Stimulated activated CD4-positive, alpha-beta T cell treated with anti-CD3 and anti-CD28 coated beads, Interleukin-1b, Interleukin-23, amount 100 ng/mL, for 1 hour (primary cell): ENCODE data around the gene WHAMM.
"Not testable (repeated sequence)": the region's sequence is repeated elsewhere in the genome, so short reads cannot be mapped to it uniquely, and the experiment has no call there.

ENCODE experiments used
- DNase-seq, 2 donors: peaks; one replicate each; pipeline ENCODE4 v3.0.0-alpha.2; 2020; ENCODE audit warnings: low read depth in 2 of 2

Gene WHAMM

DNA sequence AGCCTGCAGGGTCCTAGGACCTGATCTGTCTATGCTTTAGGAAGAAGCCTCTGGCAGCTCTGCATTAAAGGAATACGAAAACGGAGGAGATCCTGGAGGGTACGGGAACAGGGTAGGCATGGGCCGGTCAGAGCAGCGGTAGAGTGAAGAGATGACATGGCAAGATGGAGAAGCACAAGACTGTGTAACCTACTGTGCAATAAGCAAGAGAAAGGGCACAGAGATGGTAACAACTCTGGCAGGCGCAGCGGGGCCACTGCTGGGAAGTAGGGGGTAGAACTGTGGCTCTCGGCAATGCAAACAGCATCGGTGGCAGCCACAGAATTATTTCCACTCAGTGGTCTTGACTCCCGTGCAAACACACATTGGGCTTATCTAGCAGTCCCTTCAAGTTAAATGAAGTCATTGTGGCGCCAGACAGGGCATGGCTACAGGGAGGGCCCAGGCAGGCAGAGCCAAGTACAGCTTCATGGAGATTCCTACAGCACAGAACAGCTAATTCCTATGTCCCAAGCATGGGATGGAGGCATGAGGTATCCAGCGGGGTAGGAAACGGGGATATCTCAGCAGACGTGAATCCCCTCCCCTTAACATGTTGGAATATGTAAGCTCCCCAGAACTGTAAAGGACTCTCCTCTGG lies 28.8 kb downstream of the WHAMM start:
- no peak for DNase-seq

GRCh38 chr15:82839136-82839535 lies 29.7 kb downstream of the WHAMM start:
- no peak for DNase-seq

- no peak for DNase-seq
Measured at GRCh38 chr15:82840166-82840565, 30.7 kb downstream of the WHAMM start.

GRCh38 chr15:82843566-82843965 lies 34.1 kb downstream of the WHAMM start:
- DNase-seq = no peak

GRCh38 chr15:82845686-82846085 lies 36.3 kb downstream of the WHAMM start:
- DNase-seq = no peak

GRCh38 chr15:82846621-82847020 lies 37.2 kb downstream of the WHAMM start:
- DNase-seq = no peak

DNA sequence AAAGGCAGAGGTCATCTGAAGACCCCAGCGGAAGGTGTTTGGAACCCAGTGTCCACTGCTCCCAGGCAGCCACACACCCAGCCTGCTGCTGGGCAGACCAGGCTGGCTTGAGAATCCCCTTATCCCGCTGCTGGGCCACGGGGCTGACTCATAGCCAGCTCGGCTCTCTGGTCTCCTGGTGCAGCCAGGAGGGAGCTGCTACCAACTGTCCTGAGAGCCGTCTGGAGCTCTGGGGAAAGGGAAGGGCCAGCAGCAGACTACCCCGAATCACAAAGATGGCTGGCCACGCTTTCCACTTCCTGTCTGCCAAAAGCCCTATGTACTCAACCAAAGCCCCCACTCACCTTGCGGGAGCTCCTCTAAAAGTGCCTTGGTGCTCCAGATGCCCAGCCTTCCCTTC lies 38.3 kb downstream of the WHAMM start:
- no peak for DNase-seq

DNA sequence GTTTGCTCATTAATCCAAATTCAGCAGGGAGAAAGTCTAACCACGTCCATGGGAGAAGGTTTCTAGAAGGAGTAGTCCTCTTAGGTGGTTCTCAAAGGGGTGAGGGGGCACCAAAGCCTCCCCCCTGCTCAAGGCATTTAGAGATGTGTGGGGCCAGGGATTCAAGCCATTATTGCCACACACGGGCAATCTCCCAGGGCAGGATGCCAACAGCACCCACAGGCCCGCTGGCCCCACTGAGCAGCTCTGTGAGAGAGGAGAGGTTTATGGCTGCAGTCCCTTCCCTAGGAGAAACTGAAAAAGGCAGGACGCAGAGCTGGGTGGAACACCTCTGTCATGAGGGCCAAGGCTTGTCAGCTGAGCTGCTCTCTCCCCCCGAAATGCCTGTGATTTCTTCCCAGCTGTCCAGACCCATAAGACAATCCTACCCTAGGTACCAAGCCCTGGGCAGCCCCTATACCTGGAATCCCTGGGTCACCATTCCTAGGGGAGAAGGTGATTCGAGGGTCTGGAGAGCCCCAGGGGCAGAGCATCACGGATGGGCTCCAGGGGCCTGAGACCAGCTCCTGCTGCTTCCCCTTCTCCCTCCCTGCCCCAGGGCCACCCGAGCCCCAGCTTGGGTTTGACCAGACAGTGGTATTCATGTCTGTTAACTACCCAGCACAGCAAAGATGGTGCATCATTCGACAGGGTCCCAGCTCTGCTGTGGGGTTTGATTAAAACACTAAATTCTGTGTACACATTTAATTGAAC lies 39.0 kb downstream of the WHAMM start:
- no peak for DNase-seq

- no peak for DNase-seq
Measured at GRCh38 chr15:82849556-82850512, 40.4 kb downstream of the WHAMM start.

DNA sequence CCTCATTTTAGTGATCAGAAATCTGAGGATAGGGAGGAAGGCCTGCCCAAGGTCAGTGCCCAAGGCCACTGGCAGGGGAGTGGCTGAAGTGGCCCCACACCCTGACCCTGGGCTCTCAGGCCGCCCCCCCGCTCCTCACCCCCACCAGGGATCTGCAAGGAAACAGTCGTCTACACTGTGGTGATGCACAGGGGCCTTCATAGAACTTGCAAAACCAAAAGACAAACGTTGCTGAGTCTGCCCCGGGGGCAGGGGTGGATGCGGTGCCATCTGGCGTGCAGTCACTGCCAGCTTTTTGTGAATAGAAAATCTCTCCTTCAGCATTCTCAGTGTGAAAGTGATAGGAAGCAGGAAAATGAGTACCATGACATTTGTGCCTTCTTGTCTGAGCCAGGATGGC lies 41.3 kb downstream of the WHAMM start:
- DNase-seq = no peak

DNA sequence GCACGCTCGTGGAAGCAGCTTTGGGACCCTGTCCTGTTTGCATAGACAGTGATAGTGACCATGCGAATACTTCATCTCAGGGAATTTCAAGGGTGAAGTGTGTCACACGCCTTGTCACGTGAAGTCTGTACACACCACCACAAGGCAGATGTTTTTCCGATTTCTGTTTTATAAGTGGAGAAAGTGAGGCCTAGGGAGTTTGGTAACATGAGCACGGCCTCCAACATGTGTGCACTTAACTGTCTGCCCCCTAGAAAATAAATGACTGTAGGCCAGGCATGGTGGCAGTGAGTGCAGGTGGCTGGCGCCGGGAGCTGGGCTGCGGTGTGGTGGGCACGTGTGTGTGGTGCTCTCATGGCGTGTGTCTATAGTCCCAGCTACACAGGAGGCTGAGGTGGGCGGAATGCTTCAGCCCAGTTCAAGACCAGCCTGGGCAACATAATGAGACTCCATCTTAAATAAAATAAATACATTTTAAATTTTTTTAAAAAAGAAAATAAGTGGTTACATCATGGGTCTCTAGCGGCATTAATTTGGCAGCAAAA lies 42.0 kb downstream of the WHAMM start:
- no peak for DNase-seq

- no peak for DNase-seq
Measured at GRCh38 chr15:82851981-82852511, 42.6 kb downstream of the WHAMM start.

GRCh38 chr15:82852941-82853561 lies 43.6 kb downstream of the WHAMM start:
- DNase-seq = no peak

- no peak for DNase-seq
Measured at GRCh38 chr15:82854554-82854953, 45.1 kb downstream of the WHAMM start.

GRCh38 chr15:82855286-82856100 lies 46.1 kb downstream of the WHAMM start:
- DNase-seq = no peak

GRCh38 chr15:82856397-82857170 lies 47.2 kb downstream of the WHAMM start:
- DNase-seq = no peak

DNA sequence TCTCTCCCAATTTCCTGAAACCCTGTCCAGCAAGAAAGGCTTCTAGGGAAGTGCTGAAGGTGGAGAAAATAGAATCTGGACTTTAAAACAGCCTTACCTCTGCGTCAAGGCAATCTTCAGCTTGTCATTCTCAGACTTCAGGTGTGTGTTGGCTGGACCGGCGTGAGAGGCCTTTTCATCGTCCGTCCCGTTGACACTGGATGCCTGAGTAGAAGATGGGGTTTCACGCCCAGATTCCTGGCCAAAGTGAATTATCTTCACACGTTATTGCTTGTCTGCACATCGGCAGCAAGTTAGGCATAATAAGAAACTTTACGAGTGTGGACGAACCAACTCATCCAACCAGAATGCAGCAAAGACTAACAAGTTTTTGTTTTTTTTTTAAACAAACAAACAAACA lies 49.5 kb downstream of the WHAMM start:
- no peak for DNase-seq

DNA sequence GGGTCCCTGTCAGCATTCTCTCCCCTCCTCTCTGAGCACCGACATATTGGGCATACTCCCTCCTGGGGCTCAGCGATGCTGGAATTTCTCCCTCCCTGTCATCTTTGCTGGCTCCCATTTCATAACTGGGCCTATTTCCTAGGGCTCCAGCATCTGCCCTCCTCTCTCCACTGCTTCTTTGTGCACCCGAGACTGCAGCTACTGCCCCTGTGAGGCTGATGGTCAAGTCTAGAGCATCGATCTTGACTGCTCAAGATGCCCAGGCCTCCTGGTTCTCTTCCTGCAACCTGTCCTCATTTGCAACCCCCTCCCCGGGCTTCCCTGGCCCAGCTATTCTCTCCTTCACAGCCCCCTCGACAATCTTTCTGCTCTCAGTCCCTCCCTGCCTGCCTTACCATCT lies 53.5 kb downstream of the WHAMM start:
- DNase-seq = no peak

- DNase-seq = no peak
Measured at GRCh38 chr15:82864967-82865366, 55.5 kb downstream of the WHAMM start.

DNA sequence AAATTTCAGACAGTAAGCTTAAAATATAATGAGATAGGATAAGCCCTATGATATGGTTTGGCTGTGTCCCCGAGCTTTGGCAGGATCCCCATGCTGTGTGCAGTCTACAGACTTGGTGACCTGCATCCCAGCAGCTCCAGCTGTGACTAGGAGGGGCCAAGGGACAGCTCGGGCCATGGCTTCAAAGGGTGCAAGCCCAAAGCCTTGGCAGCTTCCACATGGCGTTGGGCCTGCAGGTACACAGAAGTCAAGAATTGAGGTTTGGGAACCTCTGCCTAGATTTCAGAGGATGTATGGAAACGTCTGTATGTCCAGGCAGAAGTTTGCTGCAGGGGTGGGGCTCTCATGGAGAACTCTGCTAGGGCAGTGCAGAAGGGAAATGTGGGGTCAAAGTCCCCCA lies 56.2 kb downstream of the WHAMM start:
- DNase-seq = not testable (repeated sequence)
